Dendritic cell treated with granulocyte-macrophage colony-stimulating factor and Interleukin-4, amounts not matched to agents 40 ng/mL and 50 ng/mL, for 4 days (primary cell): ENCODE measurements around the gene CYP19A1.

Source experiments
- H3K27ac Mint-ChIP-seq: one replicate; pipeline ENCODE4 v1.8.0; 2022; ENCODE audit warnings: mild to moderate bottlenecking, mixed read lengths
- H3K27me3 Mint-ChIP-seq: one replicate; pipeline ENCODE4 v1.8.0; 2022; ENCODE audit warnings: mild to moderate bottlenecking, mixed read lengths
- H3K36me3 Mint-ChIP-seq: one replicate; pipeline ENCODE4 v1.8.0; 2022; ENCODE audit warnings: low read depth, mixed read lengths
- H3K4me1 Mint-ChIP-seq: one replicate; pipeline ENCODE4 v1.8.0; 2022; ENCODE audit warnings: low read depth, mixed read lengths
- H3K4me3 Mint-ChIP-seq: one replicate; pipeline ENCODE4 v1.8.0; 2022; ENCODE audit warnings: mild to moderate bottlenecking, moderate library complexity, mixed read lengths
- H3K9me3 Mint-ChIP-seq: one replicate; pipeline ENCODE4 v1.8.0; 2022; ENCODE audit warnings: mixed read lengths
- intact Hi-C: fragments of 100-400 bp; cut with micrococcal nuclease; formaldehyde crosslinking; loops from one replicate; pipeline ENCODE4 v1.15.0; 2022

Gene CYP19A1

DNA sequence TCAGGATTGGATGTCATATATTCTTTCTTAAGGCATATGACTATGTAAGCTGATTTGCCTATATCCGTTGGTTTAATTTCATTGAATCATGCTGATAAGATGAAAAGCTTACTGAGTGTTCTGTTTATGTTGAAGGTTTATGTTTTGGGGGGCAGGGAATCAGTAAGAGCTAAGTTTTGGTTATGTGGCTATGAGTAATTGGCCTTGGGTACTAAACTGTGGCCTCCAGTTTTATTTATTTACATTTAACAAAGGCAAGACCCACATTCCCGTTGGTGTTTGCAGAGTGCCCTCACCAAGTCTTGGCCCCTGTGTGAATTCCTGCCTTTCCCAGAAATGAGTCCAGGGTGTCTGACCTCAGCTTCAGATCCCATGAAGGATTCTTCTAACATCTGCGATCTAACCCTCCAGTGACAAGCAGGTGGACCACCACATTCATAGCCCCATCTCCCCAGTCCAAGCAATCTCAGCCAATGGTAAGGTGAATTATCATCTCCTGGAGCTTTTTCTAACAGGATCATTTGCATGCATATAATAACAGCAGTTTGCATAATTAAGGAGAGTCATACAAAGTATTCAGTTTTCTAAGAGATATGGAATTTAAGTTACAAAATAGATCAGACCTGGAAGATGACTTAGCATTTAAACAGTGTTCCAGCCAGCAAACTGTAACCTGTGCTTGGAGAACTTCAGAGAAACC, 30.5 kb upstream of the CYP19A1 start:
- Mint-ChIP-seq H3K4me3 (no peak overlapping the region), H3K27ac (no peak overlapping the region), H3K36me3 (no peaks in the 10 kb centered on the region), H3K9me3 (no peaks in the 10 kb centered on the region), H3K4me1 (no peaks in the 10 kb centered on the region), H3K27me3 (peaks cover 6% of the 10 kb centered on the region)
- intact Hi-C loops, result no loop called here

DNA sequence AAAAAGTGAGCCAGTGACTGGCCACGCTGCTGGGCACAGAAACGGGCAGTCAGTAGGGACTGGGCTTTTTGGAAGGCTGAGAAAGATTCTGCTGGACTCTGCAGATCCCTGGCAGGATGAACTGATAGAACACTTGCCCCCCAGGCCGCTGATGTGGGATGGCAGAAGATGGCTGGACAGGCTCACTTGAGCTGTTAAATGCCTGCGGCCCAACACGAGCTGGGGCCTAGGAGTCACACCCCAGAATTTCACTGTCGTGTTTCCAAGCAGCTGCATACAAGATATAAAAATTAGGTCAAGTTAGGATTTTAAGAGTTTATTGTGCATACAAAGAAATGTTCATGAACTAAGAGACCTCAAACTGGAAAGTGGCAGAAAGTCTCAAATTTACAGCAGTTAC, 29.9 kb upstream of the CYP19A1 start:
- H3K27ac Mint-ChIP-seq, result no peak overlapping the region
- no peaks in the 10 kb centered on the region for H3K9me3 Mint-ChIP-seq
- H3K4me3 Mint-ChIP-seq, result no peak overlapping the region
- H3K4me1 Mint-ChIP-seq, result no peaks in the 10 kb centered on the region
- intact Hi-C loops, result no loop called here
- H3K27me3 Mint-ChIP-seq, result peaks cover 6% of the 10 kb centered on the region
- no peaks in the 10 kb centered on the region for H3K36me3 Mint-ChIP-seq

DNA sequence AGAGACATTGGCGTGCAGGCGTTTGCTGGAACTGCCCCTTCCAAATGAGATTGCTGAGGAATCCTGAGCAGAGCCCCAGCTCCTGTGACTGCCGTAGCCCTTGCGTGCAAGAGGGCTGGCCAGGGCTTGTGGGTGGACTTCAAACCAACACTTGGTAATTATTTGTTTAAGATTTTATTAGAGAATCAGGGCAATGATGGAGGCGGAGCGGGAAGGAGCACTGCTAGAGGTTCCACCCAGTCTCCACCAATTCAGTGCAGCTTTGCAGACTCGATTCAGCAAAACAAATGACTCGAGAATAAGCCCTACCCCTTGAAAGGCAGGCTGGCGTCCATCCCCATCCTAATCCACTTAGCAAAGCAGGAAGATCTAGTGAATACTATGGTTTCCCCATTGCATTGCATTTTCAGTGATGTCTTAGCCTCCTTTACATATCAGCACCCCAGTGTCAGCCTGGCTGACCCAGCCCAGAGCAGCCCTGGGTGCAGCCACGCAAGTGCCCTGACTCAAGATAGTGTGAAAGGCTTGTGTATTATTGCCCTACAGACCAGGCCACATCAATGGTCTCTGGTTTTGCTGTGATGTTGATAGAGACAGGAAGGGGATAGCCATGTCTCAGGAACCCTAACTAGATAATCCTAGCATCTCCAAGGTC, 29.1 kb upstream of the CYP19A1 start:
- Mint-ChIP-seq H3K4me3 (no peak overlapping the region), H3K27me3 (peaks cover 6% of the 10 kb centered on the region), H3K4me1 (no peaks in the 10 kb centered on the region), H3K9me3 (no peaks in the 10 kb centered on the region), H3K27ac (no peak overlapping the region), H3K36me3 (no peaks in the 10 kb centered on the region)
- intact Hi-C loops, result no loop called here

DNA sequence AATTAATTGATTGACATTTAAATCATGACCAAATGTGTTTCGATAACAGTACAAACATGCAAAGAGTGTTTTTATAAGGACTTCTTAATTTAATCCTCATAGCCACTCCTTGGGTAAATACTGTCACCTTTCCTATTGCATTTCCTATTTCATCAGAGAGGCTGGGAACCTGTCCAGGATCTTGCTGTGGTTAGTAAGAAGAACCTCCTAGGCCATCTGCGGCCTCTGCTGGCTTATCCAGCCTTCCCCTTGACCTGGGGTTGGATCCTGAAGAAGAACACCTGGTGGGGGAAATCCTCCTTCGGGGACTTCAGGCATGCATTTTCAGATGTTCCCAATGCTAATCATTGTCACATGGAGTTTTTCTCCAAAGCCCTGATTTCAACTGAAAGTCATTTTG, 28.5 kb upstream of the CYP19A1 start:
- Mint-ChIP-seq H3K4me1 (no peaks in the 10 kb centered on the region), H3K27me3 (peaks cover 6% of the 10 kb centered on the region), H3K36me3 (no peaks in the 10 kb centered on the region), H3K4me3 (no peak overlapping the region), H3K9me3 (no peaks in the 10 kb centered on the region), H3K27ac (no peak overlapping the region)
- intact Hi-C loops, result no loop called here

DNA sequence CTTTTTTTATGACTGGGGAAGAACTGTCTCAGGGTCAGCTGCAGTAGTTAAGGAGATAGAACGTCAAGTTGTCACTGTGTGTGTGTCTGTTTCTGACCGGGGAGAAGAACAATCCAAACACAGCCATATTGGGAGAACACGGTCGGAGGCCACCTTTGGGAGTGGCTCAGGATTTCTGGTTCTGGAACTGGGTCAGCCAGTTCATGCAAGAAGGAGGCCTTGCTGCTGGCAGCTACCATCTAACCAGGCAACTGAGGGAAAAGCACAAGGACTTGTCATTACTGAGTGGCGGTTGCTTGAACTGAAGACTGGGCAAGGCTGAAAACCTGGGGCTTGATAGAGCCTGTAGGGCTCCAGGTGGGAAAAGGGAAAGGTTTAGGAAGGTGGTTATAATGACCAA, 27.7 kb upstream of the CYP19A1 start:
- H3K4me3 Mint-ChIP-seq, result no peak overlapping the region
- H3K36me3 Mint-ChIP-seq, result no peaks in the 10 kb centered on the region
- intact Hi-C loops, result no loop called here
- no peak overlapping the region for H3K27ac Mint-ChIP-seq
- no peaks in the 10 kb centered on the region for H3K4me1 Mint-ChIP-seq
- peaks cover 6% of the 10 kb centered on the region for H3K27me3 Mint-ChIP-seq
- no peaks in the 10 kb centered on the region for H3K9me3 Mint-ChIP-seq

DNA sequence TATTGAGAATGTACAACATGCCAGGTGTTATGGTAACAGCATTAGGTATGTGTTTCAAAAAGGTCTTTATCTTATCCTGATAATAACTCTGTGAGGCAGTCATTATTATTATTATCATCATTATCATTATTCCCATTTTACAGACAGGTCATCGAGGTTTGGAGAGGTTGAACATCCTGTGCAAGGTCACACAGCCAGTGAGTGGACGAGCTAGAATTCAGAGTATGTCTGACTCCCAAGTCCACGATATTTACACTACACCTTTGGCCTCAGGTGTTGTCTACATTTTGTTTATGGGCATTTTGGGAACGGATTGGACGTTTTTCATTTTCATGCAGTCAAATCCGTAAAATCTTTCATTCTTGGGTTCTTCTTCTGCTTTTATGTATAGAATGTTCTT, 27.0 kb upstream of the CYP19A1 start:
- Mint-ChIP-seq H3K4me1 (no peaks in the 10 kb centered on the region), H3K9me3 (no peaks in the 10 kb centered on the region), H3K4me3 (no peak overlapping the region), H3K27me3 (peaks cover 6% of the 10 kb centered on the region), H3K36me3 (no peaks in the 10 kb centered on the region), H3K27ac (no peak overlapping the region)
- intact Hi-C loops, result no loop called here

DNA sequence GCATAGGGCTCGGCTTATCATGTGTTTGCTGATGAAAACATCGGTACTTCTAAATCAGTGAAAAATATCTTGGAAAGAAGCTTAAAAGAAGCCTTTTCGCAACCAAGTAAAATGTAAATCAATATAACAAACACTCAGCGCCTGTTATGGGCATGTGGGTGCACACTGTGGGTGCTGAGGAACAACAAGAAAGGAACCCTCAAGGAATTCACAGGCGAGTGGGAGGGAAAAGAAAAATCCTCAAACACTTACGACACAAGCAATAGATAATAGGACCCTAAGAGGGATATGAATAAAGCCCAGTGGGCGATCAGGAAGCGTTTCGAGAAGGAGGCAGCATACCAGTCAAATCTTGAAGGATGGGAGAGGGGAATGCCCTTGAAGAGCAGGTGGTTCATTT, 25.0 kb upstream of the CYP19A1 start:
- Mint-ChIP-seq H3K9me3 (no peaks in the 10 kb centered on the region), H3K27me3 (peaks cover 6% of the 10 kb centered on the region), H3K36me3 (no peaks in the 10 kb centered on the region), H3K4me3 (no peak overlapping the region), H3K27ac (no peak overlapping the region), H3K4me1 (no peaks in the 10 kb centered on the region)
- intact Hi-C loops, result no loop called here

DNA sequence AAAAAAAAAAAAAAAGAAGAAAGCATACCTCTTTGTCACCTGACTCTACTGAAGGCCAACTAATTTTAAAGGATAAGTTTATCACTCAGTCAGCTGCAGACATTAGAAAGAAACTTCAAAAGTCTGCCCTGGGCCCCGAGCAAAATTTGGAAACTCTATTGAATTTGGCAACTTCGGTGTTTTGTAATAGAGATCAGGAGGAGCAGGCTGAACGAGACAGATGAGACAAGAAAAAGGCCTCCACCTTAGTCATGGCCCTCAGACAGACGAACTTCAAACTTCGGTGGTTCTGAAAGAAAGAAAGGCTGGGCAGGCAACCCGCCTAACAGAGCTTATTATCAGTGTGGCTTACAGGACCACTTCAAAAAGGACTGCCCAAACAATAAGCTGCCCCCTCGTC, 21.6 kb upstream of the CYP19A1 start:
- Mint-ChIP-seq H3K27ac (no peak overlapping the region), H3K27me3 (peaks cover 3% of the 10 kb centered on the region), H3K36me3 (no peaks in the 10 kb centered on the region), H3K4me3 (no peak overlapping the region), H3K9me3 (peaks cover under 1% of the 10 kb centered on the region), H3K4me1 (peaks cover 2% of the 10 kb centered on the region)
- intact Hi-C loops, result no loop called here

DNA sequence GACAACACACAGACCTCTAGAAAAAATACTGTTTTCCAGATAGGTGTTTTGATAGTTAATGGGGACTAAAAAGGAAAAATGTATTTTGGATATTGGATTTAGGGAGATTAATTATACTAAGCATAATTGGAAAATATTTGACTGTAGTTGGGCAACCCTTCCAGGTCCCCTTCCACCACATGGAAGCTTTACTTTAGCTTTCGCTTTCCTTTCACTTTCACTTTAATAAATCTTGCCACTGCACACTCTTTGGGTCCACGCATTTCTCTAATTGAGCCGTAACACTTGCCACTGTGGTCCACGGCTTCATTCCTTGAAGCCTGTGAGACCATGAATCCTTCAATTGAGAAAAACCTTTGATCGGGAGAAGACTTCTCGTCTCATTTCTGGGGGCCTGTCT, 18.6 kb upstream of the CYP19A1 start:
- intact Hi-C loops, result no loop called here
- Mint-ChIP-seq H3K27me3 (peaks cover 10% of the 10 kb centered on the region), H3K4me1 (peaks cover 11% of the 10 kb centered on the region), H3K4me3 (no peak overlapping the region), H3K36me3 (no peaks in the 10 kb centered on the region), H3K9me3 (peaks cover 10% of the 10 kb centered on the region), H3K27ac (no peak overlapping the region)

DNA sequence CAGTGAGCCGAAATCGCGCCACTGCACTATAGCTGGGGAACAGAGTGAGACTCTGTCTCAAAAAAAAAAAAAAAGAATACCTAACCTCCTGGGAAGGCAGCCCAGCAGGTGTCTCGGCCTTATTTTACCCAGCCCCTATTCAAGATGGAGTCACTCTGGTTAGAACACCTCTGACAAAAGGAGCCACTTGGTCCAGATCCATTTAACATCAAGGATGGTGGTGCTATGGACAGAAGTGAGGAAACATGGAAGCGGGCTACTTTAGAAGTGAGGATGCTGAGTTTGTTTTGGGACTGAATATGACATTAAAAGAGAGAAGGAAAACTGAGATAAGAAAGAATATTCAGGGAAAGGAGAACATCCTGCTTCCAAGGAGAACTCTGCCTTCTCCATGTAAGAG, 17.8 kb upstream of the CYP19A1 start:
- Mint-ChIP-seq H3K27ac (no peak overlapping the region), H3K36me3 (no peaks in the 10 kb centered on the region), H3K4me3 (no peak overlapping the region), H3K27me3 (peaks cover 11% of the 10 kb centered on the region), H3K9me3 (peaks cover 10% of the 10 kb centered on the region), H3K4me1 (peaks cover 11% of the 10 kb centered on the region)
- intact Hi-C loops, result no loop called here

DNA sequence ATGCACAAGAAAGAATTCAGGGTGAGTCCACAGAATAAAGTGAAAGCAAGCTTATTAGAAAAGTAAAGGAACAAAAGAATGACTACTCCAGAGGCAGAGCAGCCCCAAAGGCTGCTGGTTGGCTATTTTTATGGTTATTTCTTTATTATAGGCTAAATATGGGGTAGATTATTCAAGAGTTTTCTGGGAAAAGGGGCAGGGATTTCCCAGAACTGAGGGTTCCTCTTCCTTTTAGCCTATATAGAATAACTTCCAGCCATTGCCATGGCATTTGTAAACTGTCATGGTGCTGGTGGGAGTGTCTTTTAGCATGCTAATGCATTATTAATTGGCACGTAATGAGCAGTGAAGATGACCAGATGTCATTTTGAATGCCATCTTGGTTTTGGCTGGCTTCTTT, 16.7 kb upstream of the CYP19A1 start:
- peaks cover 11% of the 10 kb centered on the region for H3K4me1 Mint-ChIP-seq
- H3K36me3 Mint-ChIP-seq, result no peaks in the 10 kb centered on the region
- no peak overlapping the region for H3K27ac Mint-ChIP-seq
- intact Hi-C loops, result no loop called here
- H3K9me3 Mint-ChIP-seq, result peaks cover 10% of the 10 kb centered on the region
- no peak overlapping the region for H3K4me3 Mint-ChIP-seq
- peaks cover 13% of the 10 kb centered on the region for H3K27me3 Mint-ChIP-seq

DNA sequence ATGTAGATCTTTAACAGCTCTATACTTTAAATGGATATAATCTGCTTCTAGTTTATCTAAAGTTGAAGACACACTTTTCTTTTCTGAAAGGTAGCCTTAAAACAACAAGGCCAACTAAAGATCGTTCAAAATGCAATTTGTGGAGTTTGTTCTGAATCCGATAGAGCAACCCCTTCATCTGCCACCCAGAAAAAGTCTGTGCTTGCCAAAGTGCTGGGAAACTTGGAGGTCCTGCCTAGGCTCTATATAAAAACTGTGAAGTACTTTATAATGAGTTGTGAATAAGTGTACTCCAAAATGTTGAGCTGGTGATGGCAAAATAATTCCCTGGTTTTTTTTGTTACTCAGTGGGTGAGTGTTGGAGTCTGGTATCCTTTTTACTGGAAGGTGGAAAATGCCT, 15.6 kb upstream of the CYP19A1 start:
- peaks cover 11% of the 10 kb centered on the region for H3K4me1 Mint-ChIP-seq
- intact Hi-C loops, result no loop called here

DNA sequence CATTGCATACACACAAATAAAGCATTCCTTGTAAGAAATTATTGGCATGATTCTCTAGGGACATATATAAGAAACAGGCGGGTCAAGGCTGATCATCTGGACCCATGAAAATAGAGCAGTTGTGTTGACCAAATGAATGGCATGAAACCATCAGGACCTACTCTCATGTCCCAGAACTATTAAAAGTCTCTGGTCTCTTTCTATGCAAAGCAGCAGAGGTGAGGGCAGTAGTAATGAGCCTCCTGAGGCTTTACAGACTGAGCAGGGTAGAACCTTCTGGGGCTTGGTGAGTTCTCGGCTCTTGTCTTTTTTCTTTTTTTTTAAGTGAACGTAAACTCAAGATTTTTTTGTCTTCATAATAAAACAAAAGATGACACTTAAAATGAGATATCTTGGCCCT, 12.3 kb upstream of the CYP19A1 start:
- Mint-ChIP-seq H3K9me3 (peaks cover 10% of the 10 kb centered on the region), H3K27ac (no peak overlapping the region), H3K4me1 (peaks cover 11% of the 10 kb centered on the region), H3K27me3 (peaks cover 13% of the 10 kb centered on the region), H3K36me3 (no peaks in the 10 kb centered on the region), H3K4me3 (no peak overlapping the region)
- intact Hi-C loops, result no loop called here

More for the DNA sequence above, 15.6 kb upstream of the CYP19A1 start:
- Mint-ChIP-seq H3K36me3 (no peaks in the 10 kb centered on the region), H3K27ac (no peak overlapping the region), H3K9me3 (peaks cover 10% of the 10 kb centered on the region), H3K4me3 (no peak overlapping the region), H3K27me3 (peaks cover 13% of the 10 kb centered on the region)

DNA sequence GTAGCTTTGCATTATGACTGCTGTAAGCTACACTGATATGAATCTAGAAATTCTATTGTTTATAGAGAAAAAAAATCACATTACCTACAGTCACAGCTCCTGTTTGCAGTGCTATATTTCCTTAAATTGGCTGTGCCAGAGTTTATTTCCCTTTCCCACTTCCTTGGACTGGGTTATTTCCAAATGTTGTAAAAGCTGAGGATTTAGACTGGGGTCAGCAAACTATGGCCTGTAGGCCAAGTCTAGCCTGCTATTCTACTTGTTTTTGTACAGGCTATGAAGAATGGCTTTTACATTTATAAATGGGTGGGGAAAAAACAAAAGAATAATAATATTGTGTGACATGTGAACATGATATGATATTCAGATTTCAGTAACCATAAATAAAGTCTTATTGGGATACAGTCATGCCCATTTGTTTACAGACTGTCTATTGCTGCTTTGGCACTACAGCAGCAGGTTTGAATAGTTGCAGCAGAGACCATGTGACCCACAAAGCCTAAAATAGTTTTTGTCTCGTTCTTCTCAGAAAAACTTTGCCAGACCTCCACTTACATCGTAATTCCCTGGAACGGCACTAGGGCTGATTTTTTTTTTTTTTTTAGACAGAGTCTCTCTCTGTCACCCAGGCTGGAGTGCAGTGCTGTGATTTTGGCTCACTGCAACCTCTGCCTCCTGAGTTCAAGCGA, 10.9 kb upstream of the CYP19A1 start:
- intact Hi-C loops, result no loop called here
- Mint-ChIP-seq H3K4me1 (peaks cover 2% of the 10 kb centered on the region), H3K9me3 (peaks cover 3% of the 10 kb centered on the region), H3K27me3 (peaks cover 10% of the 10 kb centered on the region), H3K36me3 (no peaks in the 10 kb centered on the region), H3K27ac (no peak overlapping the region), H3K4me3 (no peak overlapping the region)
